Spleen (tissue), 11 donors: ENCODE data around the gene IFT88. TPM values are rescaled to one million over a fixed set of nuclear protein-coding genes. Genes with fewer than 3 reads are reported as not detected.

Experiments used
- DNase-seq: peaks from one replicate; pipeline ENCODE4 v3.0.0-alpha.2; 2020
- H3K27ac ChIP-seq, 8 donors: fragments of 200-600 bp; sonication (generic) in 7 of 8; 1 replicate in 4 of 8; 2 replicates in 4 of 8; pipeline versions ENCODE4 v1.5.0 to v1.8.0; 2016 to 2021; ENCODE audit warnings: inconsistent platforms in 4 of 8, mild to moderate bottlenecking in 4 of 8, moderate library complexity in 1 of 8
- H3K27me3 ChIP-seq, 7 donors: fragments of 200-600 bp; sonication (generic) in 6 of 7; replicated peaks in 1 of 7; 1 replicate in 4 of 7; 2 replicates in 3 of 7; pipeline versions ENCODE4 v1.5.0 to v1.8.0; 2016 to 2021; ENCODE audit warnings: inconsistent platforms in 3 of 7, mild to moderate bottlenecking in 1 of 7
- H3K36me3 ChIP-seq, 6 donors: fragments of 200-600 bp; sonication (generic) in 5 of 6; 1 replicate in 4 of 6; 2 replicates in 2 of 6; pipeline versions ENCODE4 v1.5.0 to v1.8.0; 2016 to 2021; ENCODE audit warnings: inconsistent platforms in 2 of 6
- H3K4me1 ChIP-seq, 6 donors: fragments of 200-600 bp; sonication (generic) in 5 of 6; 1 replicate in 3 of 6; 2 replicates in 3 of 6; pipeline versions ENCODE4 v1.5.0 to v1.8.0; 2016 to 2021; ENCODE audit warnings: inconsistent platforms in 3 of 6
- H3K4me3 ChIP-seq, 8 donors: fragments of 200-600 bp; sonication (generic) in 7 of 8; 1 replicate in 4 of 8; 2 replicates in 4 of 8; pipeline versions ENCODE4 v1.5.0 to v1.8.0; 2016 to 2021; ENCODE audit warnings: inconsistent platforms in 4 of 8, mild to moderate bottlenecking in 4 of 8, moderate library complexity in 2 of 8
- H3K9me3 ChIP-seq, 8 donors: fragments of 200-600 bp; sonication (generic) in 7 of 8; 1 replicate in 4 of 8; 2 replicates in 4 of 8; pipeline versions ENCODE4 v1.5.0 to v1.8.0; 2016 to 2021; ENCODE audit warnings: inconsistent platforms in 4 of 8
- POLR2A ChIP-seq, 3 donors: fragments of 450-650 bp; IDR thresholded peaks; one replicate each; pipeline ENCODE4 v1.5.1; 2017; ENCODE audit warnings: antibody characterized with exemption in 3 of 3, mild to moderate bottlenecking in 1 of 3
- POLR2AphosphoS5 ChIP-seq, 3 donors: sonication (generic); formaldehyde crosslinking; IDR thresholded peaks; one replicate each; pipeline ENCODE4 v1.5.1; 2017; ENCODE audit warnings: antibody characterized with exemption in 3 of 3
- WGBS, 5 donors: extraction: QIAGEN DNeasy Blood & Tissue Kit in 3 of 5; methylation state at CpG; one replicate each; pipeline versions ENCODE4 v1.1.5 to v1.1.7; 2013 to 2018; 5-methylcytosine and 5-hydroxymethylcytosine counted together
- intact Hi-C: fragments of 100-400 bp; cut with DNase I; formaldehyde crosslinking; loops from one replicate; pipeline ENCODE4 v1.15.0; 2023; ENCODE audit warnings: low total_unique reads
- polyA plus RNA-seq, 3 donors: library from polyadenylated mRNA; stranded (reverse); fragments of 200-250 nt; gene quantifications; one replicate each; pipeline ENCODE4 v1.2.1, GENCODE V29; 2013
- total RNA-seq, 7 donors: library from RNA; depleted of rRNA in 3 of 7; stranded (reverse); fragments of >200 nt in 3 of 7; fragmentation: NEBNext Ultra II Directional in 4 of 7; extraction: Animal tissue kit (Norgen Biotek cat#: 25700) in 4 of 7; gene quantifications; one replicate each; pipeline versions ENCODE4 v1.1.0 to v1.2.1, GENCODE V29; 2016 to 2021
- TF ChIP-seq, protein P1 (sequence below), 11 experiments: fragments of 200-600 bp in 7 of 11; fragments of 450-650 bp in 4 of 11; sonication (generic) in 4 of 11; IDR thresholded peaks in 8 of 11; conservative IDR thresholded peaks in 3 of 11; 1 replicate in 7 of 11; 2 replicates in 4 of 11; pipeline versions ENCODE4 v1.4.0 to v1.8.0; 2016 to 2021; ENCODE audit warnings: antibody characterized with exemption in 11 of 11, inconsistent platforms in 4 of 11, mild to moderate bottlenecking in 1 of 11
- donor health status: healthy with polysubstance abuse.
- donor health status: DM: no; HTN: no; CAD: no; lungs with moderate emphysema.
- donor health status: DM: no; HTN: no; CAD: no.
- donor health status: Bipolar disorder and iron deficiency.
- donor health status: healthy.
- donor health status: DM: no; HTN: no; CAD: no.
- donor health status: DM: yes; HTN: yes; CAD: no.

Gene IFT88
- total and polyA plus RNA-seq, 10 donors = 7.7 to 25.5 (median 13.6) TPM

DNA sequence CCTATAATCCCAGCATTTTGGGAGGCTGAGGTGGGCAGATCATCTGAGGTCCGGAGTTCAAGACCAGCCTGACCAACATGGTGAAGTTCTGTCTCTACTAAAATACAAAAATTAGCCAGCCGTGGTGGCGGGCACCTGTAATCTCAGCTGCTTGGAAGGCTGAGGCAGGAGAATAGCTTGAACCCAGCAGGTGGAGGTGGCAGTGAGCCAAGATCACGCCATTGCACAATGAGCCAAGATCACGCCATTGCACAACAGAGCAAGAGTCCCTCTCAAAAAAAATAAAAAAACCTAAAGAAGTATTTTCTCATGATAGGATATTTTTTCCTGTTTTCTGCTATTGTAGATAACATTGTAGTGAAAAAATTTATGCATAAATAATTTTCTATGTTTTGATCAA is 13.3 kb downstream of the IFT88 start:
- TF ChIP-seq, protein P1, sequence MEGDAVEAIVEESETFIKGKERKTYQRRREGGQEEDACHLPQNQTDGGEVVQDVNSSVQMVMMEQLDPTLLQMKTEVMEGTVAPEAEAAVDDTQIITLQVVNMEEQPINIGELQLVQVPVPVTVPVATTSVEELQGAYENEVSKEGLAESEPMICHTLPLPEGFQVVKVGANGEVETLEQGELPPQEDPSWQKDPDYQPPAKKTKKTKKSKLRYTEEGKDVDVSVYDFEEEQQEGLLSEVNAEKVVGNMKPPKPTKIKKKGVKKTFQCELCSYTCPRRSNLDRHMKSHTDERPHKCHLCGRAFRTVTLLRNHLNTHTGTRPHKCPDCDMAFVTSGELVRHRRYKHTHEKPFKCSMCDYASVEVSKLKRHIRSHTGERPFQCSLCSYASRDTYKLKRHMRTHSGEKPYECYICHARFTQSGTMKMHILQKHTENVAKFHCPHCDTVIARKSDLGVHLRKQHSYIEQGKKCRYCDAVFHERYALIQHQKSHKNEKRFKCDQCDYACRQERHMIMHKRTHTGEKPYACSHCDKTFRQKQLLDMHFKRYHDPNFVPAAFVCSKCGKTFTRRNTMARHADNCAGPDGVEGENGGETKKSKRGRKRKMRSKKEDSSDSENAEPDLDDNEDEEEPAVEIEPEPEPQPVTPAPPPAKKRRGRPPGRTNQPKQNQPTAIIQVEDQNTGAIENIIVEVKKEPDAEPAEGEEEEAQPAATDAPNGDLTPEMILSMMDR (IDR thresholded peaks at IDR 0.05 in 8 of 11, conservative IDR thresholded peaks at IDR 0.05 in 3 of 11) = no peak
- TF ChIP-seq POLR2A (IDR thresholded peaks at IDR 0.05) (no peak), POLR2AphosphoS5 (IDR thresholded peaks at IDR 0.05) (no peak)
- no peak for DNase-seq

DNA sequence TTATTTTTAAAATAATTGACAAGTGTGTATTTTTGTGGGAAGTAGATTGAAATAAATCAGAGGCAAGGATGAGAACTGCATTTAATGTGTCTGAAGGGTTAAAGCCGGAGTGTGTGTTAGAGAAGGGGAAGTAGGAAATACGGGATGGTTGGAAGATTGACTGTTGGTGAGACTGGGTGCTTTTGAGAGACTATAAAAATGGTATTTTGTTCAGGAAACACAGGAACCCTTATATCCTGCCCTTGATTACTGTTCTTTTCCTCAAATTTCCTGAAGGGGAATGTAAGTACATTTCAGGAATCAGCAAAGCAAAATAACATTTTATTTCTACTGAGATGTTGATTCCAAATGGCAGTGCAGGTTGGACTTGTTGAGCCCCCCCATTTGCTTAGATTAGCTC is 15.1 kb downstream of the IFT88 start:
- Histone ChIP-seq H3K27ac (peak overlapping the region in 3 of 8 donors; percentile 6 to 28 (median 19)), H3K36me3 (peaks cover 0 to 72% (median 20%) of the 10 kb centered on the region in 6 donors), H3K9me3 (peaks cover 0 to 35% (median 23%) of the 10 kb centered on the region in 8 donors), H3K4me1 (no peaks in the 10 kb centered on the region), H3K4me3 (no peak overlapping the region), H3K27me3 (no peaks in the 10 kb centered on the region)
- intact Hi-C loops = no loop called here
- DNase-seq = no peak
- WGBS, 5 donors = 27 to 47% (median 35%) methylated on average over 2 of the region's 2 CpGs
- TF ChIP-seq POLR2AphosphoS5 (IDR thresholded peaks at IDR 0.05) = no peak
- TF ChIP-seq POLR2A (IDR thresholded peaks at IDR 0.05) = no peak
- TF ChIP-seq, protein P1 (IDR thresholded peaks at IDR 0.05 in 8 of 11, conservative IDR thresholded peaks at IDR 0.05 in 3 of 11) = no peak

More for the DNA sequence above, 13.3 kb downstream of the IFT88 start:
- WGBS, 5 donors = 72 to 92% (median 88%) methylated on average over 5 of the region's 5 CpGs
- H3K4me3 ChIP-seq = no peak overlapping the region
- peaks cover 0 to 33% (median 23%) of the 10 kb centered on the region in 8 donors for H3K9me3 ChIP-seq
- H3K36me3 ChIP-seq = peaks cover 0 to 80% (median 22%) of the 10 kb centered on the region in 6 donors
- no peak overlapping the region for H3K27ac ChIP-seq
- no peaks in the 10 kb centered on the region for H3K27me3 ChIP-seq
- intact Hi-C loops = no loop called here
- H3K4me1 ChIP-seq = no peaks in the 10 kb centered on the region

DNA sequence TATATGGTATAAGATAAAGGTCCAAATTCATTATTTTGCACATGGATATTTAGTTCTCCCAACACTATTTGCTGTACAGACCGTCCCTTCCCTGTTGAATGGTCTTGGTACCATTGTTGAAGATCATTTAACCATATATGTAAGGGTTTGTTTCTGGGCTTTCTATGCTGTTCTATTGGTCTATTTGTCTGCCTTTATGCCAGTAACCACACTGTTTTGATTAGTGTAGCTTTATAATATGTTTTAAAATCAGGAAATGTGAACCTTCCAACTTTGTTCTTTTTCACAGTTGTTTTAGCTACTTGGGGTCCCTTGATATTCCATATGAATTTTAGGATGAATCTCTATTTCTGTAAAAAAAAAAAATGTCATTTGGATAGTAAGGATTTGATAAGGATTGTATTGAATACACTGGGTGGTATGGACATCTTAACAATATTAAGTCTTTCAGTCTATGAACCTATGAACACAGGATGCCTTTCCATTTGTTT is 16.9 kb downstream of the IFT88 start:
- peaks cover 0 to 60% (median 20%) of the 10 kb centered on the region in 6 donors for H3K36me3 ChIP-seq
- no peaks in the 10 kb centered on the region for H3K4me1 ChIP-seq
- no peak for DNase-seq
- H3K27me3 ChIP-seq = no peaks in the 10 kb centered on the region
- TF ChIP-seq POLR2A (IDR thresholded peaks at IDR 0.05) (no peak), POLR2AphosphoS5 (IDR thresholded peaks at IDR 0.05) (no peak)
- TF ChIP-seq, protein P1 (IDR thresholded peaks at IDR 0.05 in 8 of 11, conservative IDR thresholded peaks at IDR 0.05 in 3 of 11) = no peak
- 93 to 100% (median 98%) methylated on average over 1 of the region's 1 CpG for WGBS, 5 donors
- H3K9me3 ChIP-seq = peaks cover 0 to 24% (median 20%) of the 10 kb centered on the region in 8 donors
- no peak overlapping the region for H3K27ac ChIP-seq
- no peak overlapping the region for H3K4me3 ChIP-seq
- intact Hi-C loops = no loop called here

DNA sequence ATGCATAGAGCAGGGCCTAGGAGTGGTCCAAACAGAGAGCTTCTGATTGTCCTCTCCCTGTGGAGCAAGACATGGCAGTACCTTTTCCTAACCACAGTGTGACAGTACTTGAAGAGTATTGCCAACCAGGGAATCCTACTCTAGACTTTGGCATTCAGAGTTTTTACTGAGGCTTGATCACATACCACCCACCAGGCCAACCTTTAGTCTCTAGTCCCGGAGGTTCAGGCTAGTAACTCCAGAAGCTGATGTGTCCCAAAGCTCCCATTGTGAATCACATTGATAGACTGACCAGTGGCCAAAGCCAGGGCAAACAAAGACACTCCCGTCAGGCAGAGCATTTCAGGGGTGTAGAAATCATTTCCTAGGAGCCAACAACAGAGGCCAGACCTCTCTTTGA is 18.4 kb downstream of the IFT88 start:
- Histone ChIP-seq H3K4me1 (no peaks in the 10 kb centered on the region), H3K27ac (no peak overlapping the region), H3K9me3 (peaks cover 0 to 24% (median 20%) of the 10 kb centered on the region in 8 donors), H3K36me3 (peaks cover 0 to 45% (median 17%) of the 10 kb centered on the region in 6 donors), H3K27me3 (no peaks in the 10 kb centered on the region), H3K4me3 (no peak overlapping the region)
- TF ChIP-seq POLR2A (IDR thresholded peaks at IDR 0.05) (no peak), POLR2AphosphoS5 (IDR thresholded peaks at IDR 0.05) (no peak)
- TF ChIP-seq, protein P1 (IDR thresholded peaks at IDR 0.05 in 8 of 11, conservative IDR thresholded peaks at IDR 0.05 in 3 of 11) = no peak
- WGBS, 5 donors = 96 to 100% (median 97%) methylated on average over 2 of the region's 2 CpGs
- intact Hi-C loops = no loop called here
- no peak for DNase-seq
